Brain microvascular endothelial cell (primary cell): ENCODE measurements around the gene ISG20.

Experiments used
- DNase-seq: peaks from one replicate; pipeline ENCODE4 v3.0.0-alpha.2; 2020
- H3K27ac ChIP-seq: fragments of 250-450 bp; sonication (Bioruptor Pico); 2 replicates; pipeline ENCODE4 v1.5.1; 2020; ENCODE audit warnings: mild to moderate bottlenecking, moderate library complexity
- H3K27me3 ChIP-seq: fragments of 250-450 bp; sonication (Bioruptor Pico); replicated peaks from 2 replicates; pipeline ENCODE4 v1.5.1; 2020; ENCODE audit warnings: mild to moderate bottlenecking
- H3K36me3 ChIP-seq: fragments of 250-450 bp; sonication (Bioruptor Pico); replicated peaks from 2 replicates; pipeline ENCODE4 v1.5.1; 2020; ENCODE audit warnings: mild to moderate bottlenecking
- H3K4me3 ChIP-seq: 2 replicates; pipeline ENCODE4 v1.5.1; 2011; ENCODE audit warnings: low read depth, mild to moderate bottlenecking, control low read depth, low read length, moderate library complexity
- in situ Hi-C: cut with HindIII; loops from 2 replicates; pipeline ENCODE4 v1.10.0; 2017; ENCODE audit warnings: low sequenced_read_pairs, low pct_ligation_motif_present
- TF ChIP-seq, protein P1 (sequence below): IDR thresholded peaks from 2 replicates; pipeline ENCODE4 v1.5.1; 2011; ENCODE audit warnings: low read depth, mild to moderate bottlenecking, moderate library complexity, low read length, control low read depth, inconsistent platforms; ENCODE audit errors: missing control alignments

ISG20 gene

GRCh38 chr15:88610701-88611231, 28.1 kb upstream of the ISG20 start:
- no peak for DNase-seq
- Histone ChIP-seq H3K36me3 (no peaks in the 10 kb centered on the region), H3K27me3 (peaks cover 24% of the 10 kb centered on the region), H3K27ac (no peak overlapping the region), H3K4me3 (no peak overlapping the region)
- in situ Hi-C loops = no loop called here
- TF ChIP-seq, protein P1, sequence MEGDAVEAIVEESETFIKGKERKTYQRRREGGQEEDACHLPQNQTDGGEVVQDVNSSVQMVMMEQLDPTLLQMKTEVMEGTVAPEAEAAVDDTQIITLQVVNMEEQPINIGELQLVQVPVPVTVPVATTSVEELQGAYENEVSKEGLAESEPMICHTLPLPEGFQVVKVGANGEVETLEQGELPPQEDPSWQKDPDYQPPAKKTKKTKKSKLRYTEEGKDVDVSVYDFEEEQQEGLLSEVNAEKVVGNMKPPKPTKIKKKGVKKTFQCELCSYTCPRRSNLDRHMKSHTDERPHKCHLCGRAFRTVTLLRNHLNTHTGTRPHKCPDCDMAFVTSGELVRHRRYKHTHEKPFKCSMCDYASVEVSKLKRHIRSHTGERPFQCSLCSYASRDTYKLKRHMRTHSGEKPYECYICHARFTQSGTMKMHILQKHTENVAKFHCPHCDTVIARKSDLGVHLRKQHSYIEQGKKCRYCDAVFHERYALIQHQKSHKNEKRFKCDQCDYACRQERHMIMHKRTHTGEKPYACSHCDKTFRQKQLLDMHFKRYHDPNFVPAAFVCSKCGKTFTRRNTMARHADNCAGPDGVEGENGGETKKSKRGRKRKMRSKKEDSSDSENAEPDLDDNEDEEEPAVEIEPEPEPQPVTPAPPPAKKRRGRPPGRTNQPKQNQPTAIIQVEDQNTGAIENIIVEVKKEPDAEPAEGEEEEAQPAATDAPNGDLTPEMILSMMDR = peak; percentile 40

- in situ Hi-C loops = no loop called here
- TF ChIP-seq, protein P1 = no peak
Measured at GRCh38 chr15:88612186-88612796, 26.5 kb upstream of the ISG20 start.

GRCh38 chr15:88613074-88613944, 25.5 kb upstream of the ISG20 start:
- in situ Hi-C loops = no loop called here
- H3K27ac ChIP-seq = no peak overlapping the region
- no peaks in the 10 kb centered on the region for H3K36me3 ChIP-seq
- TF ChIP-seq, protein P1 = no peak
- no peak overlapping the region for H3K4me3 ChIP-seq
- DNase-seq = no peak
- peaks cover 2% of the 10 kb centered on the region for H3K27me3 ChIP-seq

More at GRCh38 chr15:88612186-88612796, 26.5 kb upstream of the ISG20 start:
- H3K27me3 ChIP-seq = peaks cover 9% of the 10 kb centered on the region
- no peaks in the 10 kb centered on the region for H3K36me3 ChIP-seq
- no peak for DNase-seq
- H3K4me3 ChIP-seq = no peak overlapping the region
- H3K27ac ChIP-seq = no peak overlapping the region

DNA sequence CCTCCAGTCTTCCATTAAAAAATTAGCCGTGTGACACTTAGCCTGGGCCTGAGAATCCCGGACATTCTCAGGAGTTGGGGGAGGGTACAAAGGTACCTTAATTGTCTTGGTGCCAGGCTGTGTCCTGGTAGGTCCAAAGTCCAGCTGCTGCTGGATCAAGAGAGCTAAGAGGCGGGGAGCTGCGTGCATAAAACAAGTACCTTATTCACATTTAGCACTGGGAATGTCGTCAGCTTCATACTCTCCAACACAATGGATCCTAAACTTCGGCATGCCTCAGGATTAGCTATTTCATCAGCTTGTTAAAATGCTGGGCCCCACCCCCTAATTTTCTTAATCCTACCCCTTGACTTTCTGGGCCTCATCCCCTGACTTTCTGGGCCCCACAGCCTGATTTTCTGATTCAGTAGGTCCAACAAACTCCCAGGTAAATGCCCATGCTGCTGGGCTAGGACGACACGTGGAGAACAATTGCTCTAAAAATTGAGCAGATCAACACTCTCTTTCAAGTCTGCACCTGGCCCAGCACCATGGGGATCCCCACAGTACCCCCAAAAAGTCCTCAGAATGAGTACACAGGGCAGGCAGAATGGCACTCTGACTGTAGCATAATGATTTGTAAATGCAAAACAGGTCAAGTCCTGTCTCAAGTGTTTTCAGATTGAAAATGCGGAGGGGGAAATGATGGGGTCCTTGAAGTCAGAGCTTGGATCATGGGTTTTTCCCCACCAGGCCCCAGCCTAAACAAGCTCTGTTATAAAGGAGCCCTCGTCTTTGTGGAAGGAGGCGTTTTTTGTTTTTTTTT, 23.3 kb upstream of the ISG20 start:
- no peak for DNase-seq
- Histone ChIP-seq H3K27ac (no peak overlapping the region), H3K36me3 (no peaks in the 10 kb centered on the region), H3K27me3 (no peaks in the 10 kb centered on the region), H3K4me3 (no peak overlapping the region)
- in situ Hi-C loops = no loop called here
- TF ChIP-seq, protein P1 = no peak

DNA sequence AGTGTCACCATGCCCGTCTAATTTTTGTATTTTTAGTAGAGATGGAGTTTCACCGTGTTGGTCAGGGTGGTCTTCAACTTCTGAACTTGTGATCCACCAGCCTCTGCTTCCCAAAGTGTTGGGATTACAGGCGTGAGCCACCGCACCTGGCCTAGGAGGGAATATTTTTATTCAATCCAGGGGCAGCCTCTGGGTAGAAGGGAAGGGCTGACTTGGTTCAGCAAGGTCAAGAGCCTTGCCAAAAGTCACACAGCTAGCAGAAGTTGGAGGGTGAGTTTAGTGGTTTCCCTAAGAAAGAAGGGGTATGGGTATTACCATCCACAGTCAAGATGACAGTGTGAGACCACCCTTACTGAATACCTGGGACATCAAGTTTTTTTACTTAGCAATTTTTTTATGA, 22.6 kb upstream of the ISG20 start:
- H3K36me3 ChIP-seq = no peaks in the 10 kb centered on the region
- no peak for DNase-seq
- in situ Hi-C loops = no loop called here
- TF ChIP-seq, protein P1 = no peak
- H3K27me3 ChIP-seq = no peaks in the 10 kb centered on the region
- H3K4me3 ChIP-seq = no peak overlapping the region
- no peak overlapping the region for H3K27ac ChIP-seq
